ENCODE results near the gene SIPA1L3.

DNA sequence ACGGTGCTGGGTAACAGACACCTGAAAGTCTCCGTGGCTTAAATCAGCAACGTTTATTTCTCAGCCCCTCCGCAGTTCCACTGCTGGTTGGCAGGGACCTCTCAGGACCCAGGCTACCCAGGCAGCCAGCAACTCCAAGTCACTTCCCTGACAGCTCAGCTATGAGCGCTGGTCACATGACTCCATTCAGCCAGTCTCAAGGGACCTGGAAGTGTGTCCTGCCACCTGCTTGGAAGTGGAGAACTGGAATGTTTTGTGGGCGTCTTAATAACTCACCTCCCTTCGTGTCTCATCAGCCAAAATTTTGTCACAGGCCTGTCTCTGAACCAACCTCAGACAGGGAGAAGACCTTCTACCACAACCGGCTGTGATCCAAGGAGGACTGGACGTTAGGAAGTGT is 244.2 kb downstream of the SIPA1L3 start:
- TF ChIP-seq, protein P1, sequence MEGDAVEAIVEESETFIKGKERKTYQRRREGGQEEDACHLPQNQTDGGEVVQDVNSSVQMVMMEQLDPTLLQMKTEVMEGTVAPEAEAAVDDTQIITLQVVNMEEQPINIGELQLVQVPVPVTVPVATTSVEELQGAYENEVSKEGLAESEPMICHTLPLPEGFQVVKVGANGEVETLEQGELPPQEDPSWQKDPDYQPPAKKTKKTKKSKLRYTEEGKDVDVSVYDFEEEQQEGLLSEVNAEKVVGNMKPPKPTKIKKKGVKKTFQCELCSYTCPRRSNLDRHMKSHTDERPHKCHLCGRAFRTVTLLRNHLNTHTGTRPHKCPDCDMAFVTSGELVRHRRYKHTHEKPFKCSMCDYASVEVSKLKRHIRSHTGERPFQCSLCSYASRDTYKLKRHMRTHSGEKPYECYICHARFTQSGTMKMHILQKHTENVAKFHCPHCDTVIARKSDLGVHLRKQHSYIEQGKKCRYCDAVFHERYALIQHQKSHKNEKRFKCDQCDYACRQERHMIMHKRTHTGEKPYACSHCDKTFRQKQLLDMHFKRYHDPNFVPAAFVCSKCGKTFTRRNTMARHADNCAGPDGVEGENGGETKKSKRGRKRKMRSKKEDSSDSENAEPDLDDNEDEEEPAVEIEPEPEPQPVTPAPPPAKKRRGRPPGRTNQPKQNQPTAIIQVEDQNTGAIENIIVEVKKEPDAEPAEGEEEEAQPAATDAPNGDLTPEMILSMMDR (IDR thresholded peaks at IDR 0.05), result no peak
- TF ChIP-seq POLR2A (IDR thresholded peaks at IDR 0.05), result no peak
